KMS-11 (cell line): Measurements from ENCODE around the gene PRDX4.
"Not testable (repeated sequence)": the region's sequence is repeated elsewhere in the genome, so short reads cannot be mapped to it uniquely, and the experiment has no call there.

Source experiments
- H2AFZ ChIP-seq: fragments of 200-600 bp; sonication (generic); 2 replicates; pipeline ENCODE4 v1.6.1; 2016; ENCODE audit warnings: antibody characterized with exemption, mixed run types, low read depth
- H3K27ac ChIP-seq: fragments of 200-600 bp; sonication (generic); 2 replicates; pipeline ENCODE4 v1.6.1; 2016; ENCODE audit warnings: mild to moderate bottlenecking, mixed run types
- H3K27me3 ChIP-seq: fragments of 200-600 bp; sonication (generic); 2 replicates; pipeline ENCODE4 v1.6.1; 2017; ENCODE audit warnings: mild to moderate bottlenecking, low read depth, mixed run types, moderate library complexity; ENCODE audit not compliant: insufficient read depth
- H3K36me3 ChIP-seq: fragments of 200-600 bp; sonication (generic); 2 replicates; pipeline ENCODE4 v1.6.1; 2017; ENCODE audit warnings: mild to moderate bottlenecking, mixed run types; ENCODE audit not compliant: insufficient read depth
- H3K4me1 ChIP-seq: fragments of 200-600 bp; sonication (generic); 2 replicates; pipeline ENCODE4 v1.6.1; 2016; ENCODE audit warnings: mild to moderate bottlenecking, low read depth, mixed run types; ENCODE audit not compliant: poor library complexity, severe bottlenecking
- H3K4me2 ChIP-seq: fragments of 200-600 bp; sonication (generic); 2 replicates; pipeline ENCODE4 v1.7.0; 2016; ENCODE audit warnings: mild to moderate bottlenecking, mixed run types
- H3K4me3 ChIP-seq: fragments of 200-600 bp; sonication (generic); IDR thresholded peaks from 2 replicates; pipeline ENCODE4 v1.6.1; 2017; ENCODE audit warnings: low read depth, low read length, mixed read lengths; ENCODE audit not compliant: insufficient read depth
- H3K79me2 ChIP-seq: fragments of 200-600 bp; sonication (generic); 2 replicates; pipeline ENCODE4 v1.6.1; 2016; ENCODE audit warnings: low read depth, mixed run types; ENCODE audit not compliant: insufficient read depth
- H3K9ac ChIP-seq: fragments of 200-600 bp; sonication (generic); 2 replicates; pipeline ENCODE4 v1.6.1; 2016; ENCODE audit warnings: mild to moderate bottlenecking, mixed run types
- H4K20me1 ChIP-seq: fragments of 200-600 bp; sonication (generic); 2 replicates; pipeline ENCODE4 v1.6.1; 2016; ENCODE audit warnings: mild to moderate bottlenecking, mixed run types; ENCODE audit not compliant: insufficient read depth
- TF ChIP-seq, protein P1 (sequence below): fragments of 200-600 bp; sonication (generic); conservative IDR thresholded peaks from 2 replicates; pipeline ENCODE4 v1.6.1; 2017; ENCODE audit warnings: low read depth, mild to moderate bottlenecking, antibody characterized with exemption, low read length, moderate library complexity, mixed read lengths

Gene PRDX4

DNA sequence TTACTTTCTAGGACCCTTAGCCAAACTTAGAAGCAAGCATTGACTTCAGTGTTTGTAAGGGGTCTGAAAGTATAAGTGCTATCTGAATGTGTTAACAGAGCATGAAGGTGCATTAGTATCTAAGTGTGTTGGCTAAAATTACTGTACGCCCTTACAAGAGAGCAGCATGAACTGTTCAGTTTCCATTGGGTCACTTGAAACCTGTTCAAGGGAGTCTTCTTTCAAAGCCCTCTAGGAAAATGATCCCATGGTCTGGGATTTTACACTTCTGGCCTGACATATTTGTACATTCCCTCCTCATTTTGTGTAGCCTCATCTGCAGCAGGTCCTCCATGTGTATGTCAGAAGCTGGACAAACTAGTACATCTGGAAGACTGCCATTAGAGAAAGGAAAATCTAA is 3.2 kb downstream of the PRDX4 start:
- Histone ChIP-seq H3K4me1 (peaks cover 10% of the 10 kb centered on the region), H3K79me2 (peaks cover 33% of the 10 kb centered on the region; the same call in 1 of the 2 replicates), H3K36me3 (no peaks in the 10 kb centered on the region), H3K4me3 (no peak overlapping the region), H4K20me1 (no peaks in the 10 kb centered on the region), H3K27me3 (no peaks in the 10 kb centered on the region), H3K27ac (no peak overlapping the region), H2AFZ (no peak overlapping the region), H3K4me2 (no peak overlapping the region), H3K9ac (no peak overlapping the region)
- TF ChIP-seq, protein P1, sequence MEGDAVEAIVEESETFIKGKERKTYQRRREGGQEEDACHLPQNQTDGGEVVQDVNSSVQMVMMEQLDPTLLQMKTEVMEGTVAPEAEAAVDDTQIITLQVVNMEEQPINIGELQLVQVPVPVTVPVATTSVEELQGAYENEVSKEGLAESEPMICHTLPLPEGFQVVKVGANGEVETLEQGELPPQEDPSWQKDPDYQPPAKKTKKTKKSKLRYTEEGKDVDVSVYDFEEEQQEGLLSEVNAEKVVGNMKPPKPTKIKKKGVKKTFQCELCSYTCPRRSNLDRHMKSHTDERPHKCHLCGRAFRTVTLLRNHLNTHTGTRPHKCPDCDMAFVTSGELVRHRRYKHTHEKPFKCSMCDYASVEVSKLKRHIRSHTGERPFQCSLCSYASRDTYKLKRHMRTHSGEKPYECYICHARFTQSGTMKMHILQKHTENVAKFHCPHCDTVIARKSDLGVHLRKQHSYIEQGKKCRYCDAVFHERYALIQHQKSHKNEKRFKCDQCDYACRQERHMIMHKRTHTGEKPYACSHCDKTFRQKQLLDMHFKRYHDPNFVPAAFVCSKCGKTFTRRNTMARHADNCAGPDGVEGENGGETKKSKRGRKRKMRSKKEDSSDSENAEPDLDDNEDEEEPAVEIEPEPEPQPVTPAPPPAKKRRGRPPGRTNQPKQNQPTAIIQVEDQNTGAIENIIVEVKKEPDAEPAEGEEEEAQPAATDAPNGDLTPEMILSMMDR: no peak

DNA sequence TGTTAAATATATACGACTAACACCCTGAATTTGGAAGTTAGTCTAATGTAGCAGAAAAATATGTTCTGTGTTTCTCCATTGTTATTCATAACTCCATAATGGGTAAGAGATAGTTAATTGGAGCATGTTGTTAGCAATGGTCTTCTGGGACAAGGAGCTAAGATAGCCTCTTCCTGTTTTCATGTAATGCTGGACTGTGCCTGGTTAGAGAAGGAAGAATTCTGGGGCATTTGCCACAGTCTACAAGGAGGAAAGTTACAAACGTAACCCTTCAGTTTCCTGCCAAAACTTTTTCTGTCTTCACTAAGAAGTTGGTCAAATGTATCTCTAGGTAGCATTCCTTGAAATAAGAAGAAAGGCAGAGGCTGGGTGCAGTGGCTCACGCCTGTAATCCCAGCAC is 5.8 kb downstream of the PRDX4 start:
- no peak overlapping the region for H3K4me3 ChIP-seq
- H3K4me2 ChIP-seq: no peak overlapping the region

GRCh38 chrX:23676486-23676885 is 9.2 kb downstream of the PRDX4 start:
- not testable (repeated sequence) for H3K4me2 ChIP-seq, H3K4me3 ChIP-seq, H3K4me1 ChIP-seq, H3K79me2 ChIP-seq, H4K20me1 ChIP-seq, H3K36me3 ChIP-seq, H3K27me3 ChIP-seq, H2AFZ ChIP-seq, H3K27ac ChIP-seq, H3K9ac ChIP-seq

More for the DNA sequence above, 5.8 kb downstream of the PRDX4 start:
- Histone ChIP-seq H3K27me3 (no peaks in the 10 kb centered on the region), H3K36me3 (peaks cover 6% of the 10 kb centered on the region; the same call in 1 of the 2 replicates), H4K20me1 (no peaks in the 10 kb centered on the region), H3K4me1 (peaks cover 4% of the 10 kb centered on the region), H3K79me2 (peaks cover 28% of the 10 kb centered on the region; the same call in 1 of the 2 replicates), H2AFZ (no peak overlapping the region), H3K27ac (no peak overlapping the region), H3K9ac (no peak overlapping the region)
- TF ChIP-seq, protein P1: no peak

- H3K79me2 ChIP-seq: no peaks in the 10 kb centered on the region
- no peak overlapping the region for H2AFZ ChIP-seq
- no peak overlapping the region for H3K9ac ChIP-seq
- no peaks in the 10 kb centered on the region for H3K36me3 ChIP-seq
- TF ChIP-seq, protein P1: no peak
- H3K27me3 ChIP-seq: no peaks in the 10 kb centered on the region
- no peaks in the 10 kb centered on the region for H3K4me1 ChIP-seq
- no peaks in the 10 kb centered on the region for H4K20me1 ChIP-seq
- no peak overlapping the region for H3K27ac ChIP-seq
- no peak overlapping the region for H3K4me3 ChIP-seq
- no peak overlapping the region for H3K4me2 ChIP-seq
Observed at GRCh38 chrX:23692166-23692565, 24.9 kb downstream of the PRDX4 start.

GRCh38 chrX:23694606-23695005 is 27.3 kb downstream of the PRDX4 start:
- Histone ChIP-seq H3K4me2 (no peak overlapping the region), H3K36me3 (no peaks in the 10 kb centered on the region)

More at GRCh38 chrX:23694606-23695005, 27.3 kb downstream of the PRDX4 start:
- Histone ChIP-seq H3K79me2 (no peaks in the 10 kb centered on the region), H3K4me3 (no peak overlapping the region), H3K27me3 (no peaks in the 10 kb centered on the region), H3K27ac (no peak overlapping the region), H3K9ac (no peak overlapping the region), H2AFZ (no peak overlapping the region), H3K4me1 (no peaks in the 10 kb centered on the region), H4K20me1 (no peaks in the 10 kb centered on the region)
- TF ChIP-seq, protein P1: no peak
